ENCODE data around the gene FXYD4.

- no peak for TF ChIP-seq USF2 (CRISPR knock-in tag; IDR thresholded peaks at IDR 0.05)
- TF ChIP-seq CTCF (IDR thresholded peaks at IDR 0.05): no peak
- no peak for TF ChIP-seq JAZF1 (CRISPR knock-in tag; IDR thresholded peaks at IDR 0.05)
- TF ChIP-seq ZNF423 (CRISPR knock-in tag; IDR thresholded peaks at IDR 0.05): no peak
- no peak for TF ChIP-seq MAX (CRISPR knock-in tag; IDR thresholded peaks at IDR 0.05)
- TF ChIP-seq ZSCAN18 (CRISPR knock-in tag; IDR thresholded peaks at IDR 0.05): no peak
- TF ChIP-seq CBFB (CRISPR knock-in tag; IDR thresholded peaks at IDR 0.05; ENCODE audit: low read depth): no peak
- TF ChIP-seq ETV6 (CRISPR knock-in tag; IDR thresholded peaks at IDR 0.05): no peak
- TF ChIP-seq NFYB (CRISPR knock-in tag; conservative IDR thresholded peaks at IDR 0.05; ENCODE audit: low read depth): no peak
- TF ChIP-seq ATF1 (CRISPR knock-in tag; IDR thresholded peaks at IDR 0.05): no peak
- TF ChIP-seq ATF3 (CRISPR knock-in tag; conservative IDR thresholded peaks at IDR 0.05): no peak
Observed at GRCh38 chr10:43340101-43340500, 31.3 kb upstream of the FXYD4 start.

All from WTC11 (cell line).